T-helper 2 cell (primary cell): Measurements from ENCODE around the gene PNPT1.
"Not testable (repeated sequence)": the region's sequence is repeated elsewhere in the genome, so short reads cannot be mapped to it uniquely, and the experiment has no call there.

ENCODE experiments used
- DNase-seq, 5 experiments: peaks; one replicate each; pipeline versions ENCODE4 v3.0.0 to v3.0.0-alpha.2; 2012 to 2022

PNPT1 gene

GRCh38 chr2:55653255-55653654 is 40.4 kb downstream of the PNPT1 start:
- DNase-seq, result no peak

- no peak for DNase-seq
Observed at GRCh38 chr2:55649211-55649610, 44.4 kb downstream of the PNPT1 start.

GRCh38 chr2:55636831-55637230 is 56.8 kb downstream of the PNPT1 start:
- DNase-seq, result no peak

GRCh38 chr2:55628931-55629330 is 64.7 kb downstream of the PNPT1 start:
- DNase-seq, result no peak

GRCh38 chr2:55627915-55628314 is 65.7 kb downstream of the PNPT1 start:
- DNase-seq, result no peak

- DNase-seq, result no peak
Observed at GRCh38 chr2:55621802-55622201, 71.8 kb downstream of the PNPT1 start.

- peak in 2 of 5 experiments; percentile 16 to 47 for DNase-seq
Observed at GRCh38 chr2:55620123-55620779, 73.4 kb downstream of the PNPT1 start.

- DNase-seq, result peak in 4 of 5 experiments; percentile 37 to 67 (median 44)
Observed at GRCh38 chr2:55618275-55619055, 75.2 kb downstream of the PNPT1 start.

- no peak for DNase-seq
Observed at GRCh38 chr2:55618025-55618274, 75.7 kb downstream of the PNPT1 start.

GRCh38 chr2:55617175-55618024 is 76.2 kb downstream of the PNPT1 start, which contains the start of gene PPP4R3B:
Gene PPP4R3B (minus strand): TSS chr2:55617622. CDS start chr2:55617285, 337 bp downstream.
- DNase-seq, result peak; percentile 94 to 100 (median 99)

- peak in 3 of 5 experiments; percentile 30 to 71 (median 38) for DNase-seq
Observed at GRCh38 chr2:55616551-55617174, 77.0 kb downstream of the PNPT1 start.

- DNase-seq, result no peak
Observed at GRCh38 chr2:55611997-55612396, 81.6 kb downstream of the PNPT1 start.

GRCh38 chr2:55610954-55611743 is 82.5 kb downstream of the PNPT1 start:
- DNase-seq, result no peak

- DNase-seq, result no peak
Observed at GRCh38 chr2:55609938-55610578, 83.6 kb downstream of the PNPT1 start.

- no peak for DNase-seq
Observed at GRCh38 chr2:55609193-55609794, 84.3 kb downstream of the PNPT1 start.

GRCh38 chr2:55607717-55608116 is 85.9 kb downstream of the PNPT1 start:
- no peak for DNase-seq

- DNase-seq, result no peak
Observed at GRCh38 chr2:55604027-55604565, 89.5 kb downstream of the PNPT1 start.

GRCh38 chr2:55601849-55602248 is 91.8 kb downstream of the PNPT1 start:
- no peak for DNase-seq

GRCh38 chr2:55598056-55598795 is 95.4 kb downstream of the PNPT1 start:
- DNase-seq, result no peak

GRCh38 chr2:55596795-55597194 is 96.8 kb downstream of the PNPT1 start:
- not testable (repeated sequence) for DNase-seq
